SK-N-SH (cell line): ENCODE measurements around the gene DDIAS.
"Not testable (repeated sequence)": the region's sequence is repeated elsewhere in the genome, so short reads cannot be mapped to it uniquely, and the experiment has no call there.

ENCODE experiments used
- CHD2 ChIP-seq: fragments of 150-350 bp; IDR thresholded peaks from 2 replicates; pipeline ENCODE4 v1.6.1; 2018; ENCODE audit warnings: low read length; ENCODE audit not compliant: partially characterized antibody
- CTCF ChIP-seq: fragments of 200-600 bp; sonication (generic); IDR thresholded peaks from 2 replicates; pipeline ENCODE4 v1.6.1; 2017; ENCODE audit warnings: antibody characterized with exemption, mild to moderate bottlenecking, moderate library complexity
- EZH2phosphoT487 ChIP-seq: fragments of 200-600 bp; sonication (generic); IDR thresholded peaks from 2 replicates; pipeline ENCODE4 v1.6.1; 2017; ENCODE audit warnings: low read depth, mixed run types, mild to moderate bottlenecking, antibody characterized with exemption, moderate library complexity, borderline replicate concordance
- GABPA ChIP-seq: IDR thresholded peaks from 2 replicates; pipeline ENCODE4 v1.4.0; 2012; ENCODE audit warnings: low read depth, mild to moderate bottlenecking
- MXI1 ChIP-seq: IDR thresholded peaks from 2 replicates; pipeline ENCODE4 v1.6.1; 2012; ENCODE audit warnings: mild to moderate bottlenecking, low read depth, low read length, improper control_type of control experiment
- NRF1 ChIP-seq: IDR thresholded peaks from 2 replicates; pipeline ENCODE4 v1.6.1; 2012; ENCODE audit warnings: low read depth, mild to moderate bottlenecking, low read length
- POLR2AphosphoS5 ChIP-seq: IDR thresholded peaks from 2 replicates; pipeline ENCODE4 v1.6.1; 2012; ENCODE audit warnings: low read depth, low read length
- TAF1 ChIP-seq: IDR thresholded peaks from 2 replicates; pipeline ENCODE4 v1.6.1; 2012; ENCODE audit warnings: low read depth, mild to moderate bottlenecking, low read length, moderate library complexity, borderline replicate concordance
- TF ChIP-seq, protein P1 (sequence below): IDR thresholded peaks from 2 replicates; pipeline ENCODE4 v1.6.1; 2012; ENCODE audit warnings: mild to moderate bottlenecking, low read depth, low read length, moderate library complexity
- TF ChIP-seq, protein P2 (sequence below): fragments of 150-350 bp; IDR thresholded peaks from 2 replicates; pipeline ENCODE4 v1.6.1; 2016; ENCODE audit warnings: mild to moderate bottlenecking, low read depth, low read length

GRCh38 chr11:82945041-82945440 lies 43.5 kb downstream of the DDIAS start:
- TF ChIP-seq MXI1, EZH2phosphoT487, CTCF, GABPA, CHD2, NRF1, TAF1, POLR2AphosphoS5: not testable (repeated sequence)
- TF ChIP-seq, protein P1, sequence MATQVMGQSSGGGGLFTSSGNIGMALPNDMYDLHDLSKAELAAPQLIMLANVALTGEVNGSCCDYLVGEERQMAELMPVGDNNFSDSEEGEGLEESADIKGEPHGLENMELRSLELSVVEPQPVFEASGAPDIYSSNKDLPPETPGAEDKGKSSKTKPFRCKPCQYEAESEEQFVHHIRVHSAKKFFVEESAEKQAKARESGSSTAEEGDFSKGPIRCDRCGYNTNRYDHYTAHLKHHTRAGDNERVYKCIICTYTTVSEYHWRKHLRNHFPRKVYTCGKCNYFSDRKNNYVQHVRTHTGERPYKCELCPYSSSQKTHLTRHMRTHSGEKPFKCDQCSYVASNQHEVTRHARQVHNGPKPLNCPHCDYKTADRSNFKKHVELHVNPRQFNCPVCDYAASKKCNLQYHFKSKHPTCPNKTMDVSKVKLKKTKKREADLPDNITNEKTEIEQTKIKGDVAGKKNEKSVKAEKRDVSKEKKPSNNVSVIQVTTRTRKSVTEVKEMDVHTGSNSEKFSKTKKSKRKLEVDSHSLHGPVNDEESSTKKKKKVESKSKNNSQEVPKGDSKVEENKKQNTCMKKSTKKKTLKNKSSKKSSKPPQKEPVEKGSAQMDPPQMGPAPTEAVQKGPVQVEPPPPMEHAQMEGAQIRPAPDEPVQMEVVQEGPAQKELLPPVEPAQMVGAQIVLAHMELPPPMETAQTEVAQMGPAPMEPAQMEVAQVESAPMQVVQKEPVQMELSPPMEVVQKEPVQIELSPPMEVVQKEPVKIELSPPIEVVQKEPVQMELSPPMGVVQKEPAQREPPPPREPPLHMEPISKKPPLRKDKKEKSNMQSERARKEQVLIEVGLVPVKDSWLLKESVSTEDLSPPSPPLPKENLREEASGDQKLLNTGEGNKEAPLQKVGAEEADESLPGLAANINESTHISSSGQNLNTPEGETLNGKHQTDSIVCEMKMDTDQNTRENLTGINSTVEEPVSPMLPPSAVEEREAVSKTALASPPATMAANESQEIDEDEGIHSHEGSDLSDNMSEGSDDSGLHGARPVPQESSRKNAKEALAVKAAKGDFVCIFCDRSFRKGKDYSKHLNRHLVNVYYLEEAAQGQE = not testable (repeated sequence)
- TF ChIP-seq, protein P2, sequence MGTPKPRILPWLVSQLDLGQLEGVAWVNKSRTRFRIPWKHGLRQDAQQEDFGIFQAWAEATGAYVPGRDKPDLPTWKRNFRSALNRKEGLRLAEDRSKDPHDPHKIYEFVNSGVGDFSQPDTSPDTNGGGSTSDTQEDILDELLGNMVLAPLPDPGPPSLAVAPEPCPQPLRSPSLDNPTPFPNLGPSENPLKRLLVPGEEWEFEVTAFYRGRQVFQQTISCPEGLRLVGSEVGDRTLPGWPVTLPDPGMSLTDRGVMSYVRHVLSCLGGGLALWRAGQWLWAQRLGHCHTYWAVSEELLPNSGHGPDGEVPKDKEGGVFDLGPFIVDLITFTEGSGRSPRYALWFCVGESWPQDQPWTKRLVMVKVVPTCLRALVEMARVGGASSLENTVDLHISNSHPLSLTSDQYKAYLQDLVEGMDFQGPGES = not testable (repeated sequence)
